Renal cortex interstitium (tissue), 11 donors: ENCODE data around the gene ZBP1. TPM values are rescaled to one million over a fixed set of nuclear protein-coding genes. Genes with fewer than 3 reads are reported as not detected.

Experiments used
- DNase-seq, 11 donors: peaks; one replicate each; pipeline ENCODE4 v3.0.0-alpha.2; 2013; ENCODE audit warnings: low read depth in 9 of 11, low spot score in 4 of 11; ENCODE audit errors: extremely low read depth in 1 of 11
- polyA plus RNA-seq, 3 donors: library from polyadenylated mRNA; unstranded; fragments of 120-200 nt; gene quantifications; one replicate each; pipeline ENCODE4 v1.2.1, GENCODE V29; 2013; ENCODE audit not compliant: insufficient read length in 3 of 3

The ZBP1 gene
- polyA plus RNA-seq, 3 donors: 0.12 to 0.13 TPM; not detected in 1

DNA sequence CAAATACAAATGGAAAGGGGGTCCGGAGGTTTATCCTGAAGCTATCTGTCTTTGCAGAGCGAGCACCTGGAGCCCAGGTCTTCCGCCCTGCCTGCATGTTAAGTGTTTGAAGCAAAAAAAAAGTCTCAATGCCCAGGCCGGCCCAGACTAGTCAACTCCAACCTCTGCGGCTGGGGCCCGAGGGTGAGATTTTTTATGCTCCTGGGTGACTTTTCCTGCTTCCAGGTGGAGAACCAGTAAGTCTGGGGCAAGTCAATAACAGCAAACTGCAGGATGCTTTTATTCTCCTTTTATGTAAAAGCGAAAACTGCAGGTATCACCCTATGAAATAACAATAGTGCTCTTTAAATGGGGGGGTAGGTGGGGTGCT, 2.0 kb upstream of the ZBP1 start:
- DNase-seq: no peak

DNA sequence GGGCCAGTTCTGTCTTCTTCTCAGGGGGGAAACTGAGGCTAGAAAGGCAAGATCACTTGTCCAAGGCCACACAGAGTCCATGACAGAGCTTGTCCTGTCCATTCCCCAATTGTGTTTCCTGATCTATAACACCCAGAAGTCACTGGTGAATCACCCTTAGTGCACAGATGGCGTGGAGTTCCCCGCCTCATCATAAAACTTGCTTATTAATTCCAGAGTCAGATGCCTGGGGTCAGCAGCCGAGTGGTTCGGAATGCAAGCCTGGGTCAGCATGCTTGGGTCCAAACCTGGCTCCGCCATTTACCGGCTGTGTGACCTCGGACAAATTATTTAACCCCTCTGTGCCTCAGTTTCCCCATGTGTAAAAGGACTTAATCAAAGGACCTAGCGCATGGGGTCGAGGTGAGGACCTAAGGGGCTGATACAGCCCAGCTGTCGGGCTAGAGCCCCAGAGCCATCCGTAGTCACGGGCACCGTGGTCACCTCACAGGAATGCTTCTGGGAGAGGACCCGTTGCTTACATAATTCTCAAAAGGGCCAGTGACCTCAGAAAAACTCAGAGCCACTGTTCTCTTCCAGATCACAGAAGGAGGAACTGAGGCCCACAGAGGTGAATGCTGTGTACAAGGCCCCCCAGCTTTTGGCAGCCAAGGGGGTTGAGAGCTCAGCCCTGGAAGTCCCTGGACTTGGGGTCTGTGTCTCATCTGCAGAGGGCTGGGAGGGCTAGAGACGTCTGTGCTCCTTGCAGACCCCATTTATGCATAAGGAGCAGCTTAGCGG, 1.4 kb upstream of the ZBP1 start:
- no peak for DNase-seq

DNA sequence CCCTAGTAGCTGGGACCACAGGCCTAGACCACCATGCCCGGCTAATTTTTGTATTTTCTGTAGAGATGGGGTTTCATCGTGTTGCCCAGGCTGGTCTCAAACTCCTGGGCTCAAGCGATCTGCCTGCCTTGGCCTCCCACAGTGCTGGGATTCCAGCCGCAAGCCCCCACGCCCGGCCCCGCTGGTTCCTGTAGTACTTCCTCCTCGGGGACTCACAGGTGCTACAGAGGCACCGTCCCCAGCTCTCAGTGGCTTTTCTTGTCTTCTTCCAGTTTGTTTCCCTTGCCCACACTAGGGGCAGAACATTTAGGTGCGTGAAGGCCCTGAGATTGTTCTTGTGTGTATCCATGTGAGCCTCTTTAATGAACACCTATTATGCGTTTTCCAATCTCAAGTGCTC, 773 bp upstream of the ZBP1 start:
- DNase-seq: no peak

DNA sequence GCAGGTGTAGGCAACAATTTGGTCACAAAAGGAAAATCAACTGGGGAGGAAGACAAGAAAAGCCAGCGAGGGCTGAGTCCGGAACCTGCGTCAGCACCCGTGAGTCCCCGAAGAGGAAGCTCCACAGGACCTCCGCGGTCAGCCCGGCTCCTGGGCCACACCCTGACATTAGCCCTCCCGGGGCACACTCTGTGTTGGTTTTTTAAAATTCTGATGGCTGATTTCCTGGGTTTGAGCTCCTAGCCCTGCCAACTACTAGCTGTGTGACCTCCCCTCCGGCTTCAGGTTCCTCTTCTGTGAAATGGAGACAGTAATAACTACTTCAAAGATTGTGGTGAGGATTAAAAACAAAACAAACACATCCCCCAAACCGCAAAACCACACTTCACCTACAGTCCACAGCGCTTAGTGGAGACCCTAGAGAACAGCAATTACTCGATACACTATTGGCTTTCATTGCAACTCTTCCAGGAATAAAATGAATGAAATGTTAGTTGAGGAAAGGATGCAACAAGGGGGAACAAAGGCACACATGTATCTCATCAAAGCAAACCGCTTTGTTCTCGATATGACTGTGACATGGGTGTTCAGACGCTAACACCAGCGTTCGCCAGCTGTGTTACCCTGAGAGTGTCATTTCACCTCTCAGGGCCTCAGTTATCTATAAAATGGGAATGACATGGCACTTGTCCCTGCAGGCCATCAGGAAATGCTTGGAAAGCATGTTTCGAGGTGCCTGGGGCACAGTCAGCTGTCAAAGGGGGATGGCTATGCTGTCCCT, 985 bp downstream of the ZBP1 start:
- no peak for DNase-seq

DNA sequence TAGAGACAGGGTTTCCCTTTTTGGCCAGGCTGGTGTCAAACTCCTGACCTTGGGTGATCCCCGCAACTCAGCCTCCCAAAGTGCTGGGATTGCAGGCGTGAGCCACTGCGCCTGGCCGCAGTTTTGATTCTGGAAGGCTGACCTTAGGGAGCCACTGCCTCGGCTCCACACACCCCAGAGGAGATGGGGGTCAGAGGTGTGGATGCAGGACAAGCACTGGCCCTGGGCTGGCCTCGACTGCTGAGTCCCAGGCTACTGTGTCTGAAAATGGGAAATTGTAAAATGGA, 1.5 kb downstream of the ZBP1 start:
- no peak for DNase-seq

DNA sequence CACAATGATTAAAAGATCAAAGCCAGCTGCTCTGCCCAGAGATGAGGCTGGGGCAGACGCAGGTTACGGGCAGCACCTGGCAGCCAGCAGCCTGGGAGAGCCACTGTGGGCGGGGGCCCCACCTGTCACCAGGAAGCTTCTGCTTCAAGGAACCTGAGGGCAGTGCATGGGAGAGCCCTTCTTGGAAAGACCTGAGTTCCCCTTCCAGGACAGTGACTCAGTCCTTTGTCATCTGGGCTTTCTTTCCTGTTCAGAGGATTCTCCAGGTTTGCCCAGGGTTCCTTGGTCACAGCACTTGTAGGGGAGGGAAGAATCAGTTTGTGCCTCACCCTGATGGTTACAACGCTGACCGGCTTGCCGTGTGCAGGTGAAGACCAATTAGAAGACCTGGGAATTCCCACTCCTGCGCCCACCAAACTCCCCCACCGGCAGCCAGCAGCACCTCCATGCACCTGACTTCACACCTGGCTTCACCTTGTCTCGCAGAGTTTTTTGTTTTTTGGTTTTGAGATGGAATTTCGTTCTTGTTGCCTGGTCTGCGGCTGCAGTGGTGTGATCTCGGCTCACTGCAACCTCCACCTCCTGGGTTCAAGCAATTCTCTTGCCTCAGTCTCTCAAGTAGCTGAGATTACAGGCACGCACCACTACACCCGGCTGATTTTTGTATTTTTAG, 2.0 kb downstream of the ZBP1 start:
- no peak for DNase-seq

DNA sequence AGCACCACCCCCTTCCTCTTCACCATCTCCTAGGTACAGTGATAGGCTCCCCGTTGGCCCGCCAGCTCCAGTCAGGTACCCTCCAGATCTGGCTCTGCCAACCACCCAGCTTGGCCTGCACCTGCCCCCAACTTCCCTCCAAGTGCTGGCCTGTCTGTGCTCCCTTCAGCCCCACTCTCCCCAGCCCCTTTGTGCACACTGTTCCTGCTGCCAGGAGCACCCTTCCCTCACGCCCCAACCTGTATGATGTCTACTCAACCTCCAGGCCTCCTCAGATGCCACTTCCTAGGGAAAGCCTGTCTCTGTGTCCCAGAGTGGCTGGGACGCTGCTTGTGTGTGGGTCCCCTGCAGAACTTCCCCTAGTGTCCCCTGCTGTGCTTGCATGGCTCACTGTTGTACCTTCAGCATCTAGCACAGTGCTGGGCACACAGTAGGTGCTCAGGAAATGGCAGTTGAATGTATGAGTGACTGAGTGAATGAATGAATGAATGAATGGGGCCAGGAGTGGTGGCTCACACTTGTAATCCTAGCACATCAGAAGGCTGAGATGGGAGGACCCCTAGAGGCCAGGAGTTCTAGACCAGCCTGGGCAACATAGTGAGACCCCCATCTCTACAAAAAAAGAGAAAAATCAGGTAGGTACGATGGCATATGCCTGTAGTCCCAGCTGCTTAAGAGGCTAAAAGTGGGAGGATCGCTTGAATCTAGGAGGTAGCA, 3.0 kb downstream of the ZBP1 start:
- DNase-seq: no peak

DNA sequence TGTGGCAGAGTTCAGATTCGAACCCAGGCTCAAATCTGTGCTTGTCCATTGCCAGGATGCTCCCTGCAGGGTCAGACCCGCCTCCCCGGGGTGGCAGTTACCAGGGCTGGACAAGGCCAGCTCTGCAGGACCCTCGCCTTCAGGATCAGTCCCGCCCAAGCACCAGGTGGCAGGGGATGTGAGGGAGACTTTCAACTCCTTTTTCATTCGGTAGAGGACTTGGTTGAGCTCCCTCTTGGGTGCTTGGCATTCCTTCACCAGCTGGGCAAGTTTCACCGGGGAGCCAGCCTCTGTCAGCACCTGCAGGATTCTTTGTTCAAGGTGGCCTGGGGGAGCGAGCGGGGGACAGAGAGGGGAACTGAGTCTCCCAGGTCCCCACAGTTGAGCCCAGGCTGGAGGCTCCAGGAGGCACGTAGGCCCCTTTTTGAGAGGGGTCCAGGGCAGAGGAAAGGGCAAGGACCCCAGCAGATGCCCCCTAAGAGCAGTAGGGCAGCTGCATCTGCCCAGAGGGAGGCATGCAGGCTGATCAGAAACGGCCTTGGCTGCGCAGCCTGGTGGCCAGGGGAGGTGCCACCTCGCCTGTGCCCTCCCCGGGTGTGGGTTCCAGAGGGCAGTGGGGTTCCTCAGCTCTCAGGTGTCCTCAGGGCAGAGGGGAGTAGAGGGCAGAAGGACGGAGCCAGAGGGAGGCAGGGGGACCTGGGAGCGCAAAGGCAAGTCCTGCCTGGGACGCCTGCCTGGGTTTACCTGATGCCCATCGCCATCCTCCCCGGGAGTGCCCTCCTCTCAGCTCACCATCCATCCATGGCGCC, 3.9 kb downstream of the ZBP1 start:
- no peak for DNase-seq

DNA sequence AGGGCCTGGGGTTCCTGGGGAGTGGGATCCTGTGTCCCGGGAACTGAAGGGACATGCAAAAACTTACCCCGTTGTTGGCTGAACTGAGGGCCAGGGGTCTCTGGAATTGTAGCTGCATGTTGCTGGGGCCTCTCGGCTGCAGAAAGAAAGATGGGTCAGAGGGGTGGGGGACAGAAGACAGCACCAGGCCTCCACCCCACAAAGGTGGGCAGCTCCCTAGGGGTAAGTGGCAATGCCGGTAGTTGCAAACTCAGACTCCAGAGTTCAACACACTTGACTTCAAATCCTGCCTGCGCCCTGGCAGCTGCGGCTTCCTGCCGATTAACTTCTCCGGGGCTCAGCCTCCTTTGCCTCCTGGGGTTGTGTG, 4.8 kb downstream of the ZBP1 start:
- no peak for DNase-seq

DNA sequence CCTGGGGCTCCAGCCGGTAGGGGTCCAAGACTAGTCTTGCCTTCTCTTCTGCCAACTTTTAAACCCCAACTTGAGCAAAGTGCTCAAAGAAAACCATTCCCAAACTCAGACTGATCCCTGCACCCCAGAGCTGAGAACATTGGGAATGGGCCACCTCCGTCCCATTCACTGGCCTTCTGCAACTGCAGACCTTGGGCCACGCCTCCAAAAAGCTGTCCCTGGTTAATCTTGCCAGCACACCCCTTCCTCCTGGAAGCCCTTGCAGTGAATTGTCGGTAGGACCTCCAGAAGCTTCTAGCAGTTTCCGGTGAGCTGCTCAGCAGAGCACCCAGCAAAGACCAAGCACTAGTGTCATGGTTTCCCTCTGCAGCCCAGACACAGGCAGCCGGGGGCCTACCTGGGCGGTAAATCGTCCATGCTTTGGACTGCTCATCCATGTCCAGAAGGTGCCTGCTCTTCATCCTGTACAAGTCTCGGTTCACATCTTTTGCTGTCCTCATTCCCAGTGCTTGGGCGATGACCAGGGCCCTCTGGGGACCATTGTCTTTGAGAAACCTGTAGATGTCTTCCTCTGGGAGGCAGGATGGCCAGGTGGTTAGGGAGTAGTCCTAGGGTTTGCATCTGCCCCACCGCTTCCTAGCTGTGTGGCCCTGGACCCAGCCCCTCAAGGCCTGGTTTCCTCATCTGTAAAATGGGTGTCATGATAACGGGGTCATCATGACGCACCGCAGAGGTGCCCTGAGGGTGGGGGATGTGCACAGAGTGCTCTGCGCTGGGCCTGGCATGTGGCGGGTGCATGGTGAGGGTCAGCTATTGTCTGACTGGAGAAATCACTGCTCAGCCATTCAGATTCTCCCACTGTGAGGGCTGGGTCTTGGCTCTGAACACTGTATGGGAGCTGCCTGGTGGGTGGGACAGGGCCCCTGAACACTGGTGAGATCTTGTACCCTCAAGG, 5.5 kb downstream of the ZBP1 start:
- DNase-seq: no peak

DNA sequence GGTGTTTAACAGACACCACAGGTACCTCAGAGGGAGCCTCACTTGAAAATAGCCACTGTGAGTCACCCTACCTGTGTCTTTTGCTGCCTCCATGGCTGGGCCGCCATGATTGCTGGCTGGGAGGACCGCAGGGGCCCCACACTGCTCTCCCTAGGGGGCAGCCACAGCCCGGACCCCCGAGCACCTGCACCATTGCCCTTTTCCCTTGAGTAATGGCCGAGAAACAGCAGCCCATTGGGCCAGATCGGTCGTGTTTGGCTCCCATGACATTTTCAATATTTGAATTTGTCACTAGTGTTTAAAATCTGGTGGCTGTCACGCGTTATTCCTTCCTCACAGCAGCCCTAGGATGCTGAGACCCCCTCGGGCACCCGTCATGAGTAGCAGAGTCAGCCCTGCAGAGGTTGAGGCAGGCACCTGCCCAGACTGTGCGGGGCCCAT, 6.7 kb downstream of the ZBP1 start:
- DNase-seq: no peak

DNA sequence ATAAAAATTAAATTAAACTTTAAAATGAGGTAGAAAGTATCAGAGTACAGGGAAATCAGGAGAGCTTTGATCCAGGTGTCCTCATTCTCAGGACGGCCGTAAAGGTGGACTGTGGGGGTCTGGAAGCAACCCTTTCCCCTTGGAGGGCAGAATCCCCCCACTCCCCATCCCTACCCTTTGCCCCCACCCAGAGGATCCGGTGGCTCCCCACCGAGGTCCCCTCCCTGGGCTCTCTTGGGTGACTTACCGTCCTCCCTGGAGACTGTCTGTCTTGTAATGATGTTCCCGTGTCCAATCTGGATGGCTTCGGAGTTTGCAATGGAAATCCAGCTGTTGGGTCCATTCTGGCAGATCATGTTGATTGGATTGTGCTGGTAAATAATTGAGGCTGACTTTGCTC, 7.3 kb downstream of the ZBP1 start:
- DNase-seq: no peak

DNA sequence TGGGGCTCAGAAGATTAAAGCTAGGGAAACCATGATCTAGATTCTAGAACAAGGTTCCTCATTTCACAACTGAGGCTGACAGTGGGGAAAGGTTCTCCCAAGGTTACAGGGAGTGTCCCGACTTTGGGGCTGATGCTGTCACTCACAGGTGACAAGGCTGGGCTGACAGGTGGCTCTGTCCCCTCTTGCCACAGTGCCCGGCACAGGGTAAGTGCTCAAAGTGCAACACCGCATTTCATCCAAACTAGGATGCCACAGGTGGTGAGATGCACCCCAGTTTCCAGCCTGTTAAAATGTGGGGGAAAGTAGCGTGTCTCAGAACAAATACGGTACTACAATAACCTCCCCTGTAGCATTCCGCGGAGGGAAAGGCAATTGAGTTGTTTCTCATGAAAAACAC, 7.8 kb downstream of the ZBP1 start:
- no peak for DNase-seq

DNA sequence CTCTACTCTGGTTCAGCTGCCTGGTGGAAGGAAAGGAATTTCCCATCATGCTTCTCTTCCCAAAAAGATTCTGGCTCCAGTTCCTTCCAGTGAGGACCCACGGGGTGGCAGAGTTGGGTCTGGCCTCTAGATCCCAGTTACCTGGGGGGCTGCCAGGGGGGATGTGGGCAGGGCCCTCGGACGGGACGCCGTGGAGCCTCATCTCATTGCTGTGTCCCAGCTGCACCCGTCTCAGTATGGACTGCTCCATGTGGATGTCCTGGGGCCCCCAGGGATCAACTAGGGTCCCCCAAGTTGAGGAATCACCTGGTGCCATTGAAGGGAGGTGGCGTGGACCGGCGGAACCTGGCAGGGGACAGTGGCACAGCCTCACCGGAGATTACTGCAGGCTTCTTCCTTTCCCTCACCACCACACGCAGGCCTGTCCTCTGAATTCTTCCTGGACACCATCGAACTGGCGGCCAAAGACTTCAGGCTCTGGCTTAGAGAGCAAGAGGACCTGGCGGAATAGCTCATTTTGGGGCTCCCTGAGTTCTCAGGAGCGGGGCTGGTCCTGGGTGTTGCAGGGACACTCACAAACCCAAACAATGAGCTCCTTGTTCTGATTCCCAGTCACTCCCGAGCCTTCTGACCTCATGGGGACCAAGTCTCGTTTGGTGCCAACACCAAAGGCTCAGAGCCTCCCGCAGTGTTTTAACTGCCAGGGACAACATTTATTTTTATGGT, 8.5 kb downstream of the ZBP1 start:
- no peak for DNase-seq

DNA sequence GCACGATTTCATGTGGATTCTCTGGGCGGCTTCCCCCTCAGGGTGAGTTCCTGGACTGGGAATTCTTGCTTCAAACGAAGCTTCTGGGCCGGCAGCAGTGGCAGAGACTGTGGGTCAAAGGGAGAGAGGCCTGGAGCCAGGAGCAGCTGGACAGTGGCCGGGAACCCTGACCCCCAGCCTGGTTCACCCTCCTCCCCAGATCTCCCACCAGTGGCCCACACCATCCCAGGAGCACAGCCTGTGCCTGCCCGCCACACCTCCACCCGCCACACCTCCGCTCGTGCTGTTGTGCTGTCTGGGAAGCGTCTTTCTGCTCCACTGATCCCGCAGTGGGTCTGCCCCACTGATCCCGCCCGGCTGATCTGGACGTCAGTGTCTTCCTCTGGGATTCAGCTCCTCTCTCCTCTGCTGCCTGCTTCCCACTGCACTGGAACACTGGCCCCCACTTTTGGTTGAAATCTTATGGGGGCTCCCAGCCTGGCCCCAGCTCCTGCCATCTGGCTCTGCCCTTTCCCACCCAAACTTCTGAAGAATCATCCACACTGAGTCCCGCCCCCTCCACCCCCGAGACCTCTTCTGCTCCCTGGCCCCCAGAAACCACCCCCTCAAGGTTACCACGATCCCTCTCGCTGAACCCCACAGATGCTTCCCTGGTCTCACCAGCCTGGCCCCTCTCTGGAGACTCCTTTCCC, 9.8 kb downstream of the ZBP1 start:
- no peak for DNase-seq

DNA sequence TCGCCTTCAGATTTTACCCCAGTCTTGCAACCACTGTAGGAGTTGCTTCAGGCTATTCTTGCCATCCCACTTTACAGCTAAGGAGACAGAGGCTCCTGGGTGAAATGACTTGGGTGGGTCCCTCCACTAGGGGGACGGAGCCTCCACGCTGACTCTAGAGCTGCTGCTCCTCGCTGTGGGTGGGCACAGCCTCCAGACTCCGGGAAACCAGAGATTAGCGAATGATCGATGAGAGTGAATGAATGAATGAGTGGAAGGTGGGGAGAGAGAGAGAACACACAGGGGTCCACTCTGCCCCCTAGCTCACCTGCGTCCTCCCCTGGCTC, 10.4 kb downstream of the ZBP1 start:
- no peak for DNase-seq
